HL-60 (cell line): ENCODE data around the gene HCRT.

Source experiments
- POLR2AphosphoS5 ChIP-seq: IDR thresholded peaks from 2 replicates; pipeline ENCODE4 v1.6.1; 2012; ENCODE audit warnings: low read depth
- TF ChIP-seq, protein P1 (sequence below): IDR thresholded peaks from one replicate; pipeline ENCODE4 v1.5.1; 2011; ENCODE audit warnings: low read length, control low read depth, inconsistent platforms; ENCODE audit not compliant: insufficient read depth

DNA sequence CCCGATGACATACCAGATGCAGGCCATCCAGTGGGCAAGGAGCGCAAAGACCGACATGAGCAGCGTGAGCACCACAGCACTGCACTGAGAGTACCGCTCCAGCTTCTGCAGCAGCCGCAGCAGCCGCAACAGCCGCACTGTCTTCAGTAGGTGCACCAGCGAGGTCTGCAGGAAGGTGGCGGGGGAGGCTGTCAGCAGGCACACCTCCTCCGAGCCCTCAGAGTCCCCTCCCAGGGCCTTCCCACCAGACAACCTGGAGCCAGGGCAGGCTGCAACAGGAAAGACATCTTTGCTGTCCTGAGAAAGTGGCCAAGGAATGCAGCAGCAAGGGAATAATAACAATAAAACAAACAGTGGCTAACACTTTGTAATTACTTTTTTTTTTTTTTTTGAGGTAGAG is 13.4 kb downstream of the HCRT start:
- TF ChIP-seq, protein P1, sequence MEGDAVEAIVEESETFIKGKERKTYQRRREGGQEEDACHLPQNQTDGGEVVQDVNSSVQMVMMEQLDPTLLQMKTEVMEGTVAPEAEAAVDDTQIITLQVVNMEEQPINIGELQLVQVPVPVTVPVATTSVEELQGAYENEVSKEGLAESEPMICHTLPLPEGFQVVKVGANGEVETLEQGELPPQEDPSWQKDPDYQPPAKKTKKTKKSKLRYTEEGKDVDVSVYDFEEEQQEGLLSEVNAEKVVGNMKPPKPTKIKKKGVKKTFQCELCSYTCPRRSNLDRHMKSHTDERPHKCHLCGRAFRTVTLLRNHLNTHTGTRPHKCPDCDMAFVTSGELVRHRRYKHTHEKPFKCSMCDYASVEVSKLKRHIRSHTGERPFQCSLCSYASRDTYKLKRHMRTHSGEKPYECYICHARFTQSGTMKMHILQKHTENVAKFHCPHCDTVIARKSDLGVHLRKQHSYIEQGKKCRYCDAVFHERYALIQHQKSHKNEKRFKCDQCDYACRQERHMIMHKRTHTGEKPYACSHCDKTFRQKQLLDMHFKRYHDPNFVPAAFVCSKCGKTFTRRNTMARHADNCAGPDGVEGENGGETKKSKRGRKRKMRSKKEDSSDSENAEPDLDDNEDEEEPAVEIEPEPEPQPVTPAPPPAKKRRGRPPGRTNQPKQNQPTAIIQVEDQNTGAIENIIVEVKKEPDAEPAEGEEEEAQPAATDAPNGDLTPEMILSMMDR = no peak
- TF ChIP-seq POLR2AphosphoS5 = no peak
